Activated T-helper 17 cell treated with anti-CD3 and anti-CD28 coated beads, Interleukin-2, amount 50 U/mL, for 72 hours (primary cell): ENCODE data around the gene METAP1. TPM values are rescaled to one million over a fixed set of nuclear protein-coding genes. Genes with fewer than 3 reads are reported as not detected.

Experiments
- total RNA-seq, 2 donors: library from RNA; stranded (reverse); gene quantifications; one replicate each; pipeline ENCODE4 v1.2.3, GENCODE V29; 2022

METAP1 gene
- total RNA-seq, 2 donors from 2014 or later = 59.6 to 64.1 TPM

Other genes with a start within 250 kb of the METAP1 start
- gene EIF4E, start 66.6 kb upstream of the METAP1 start, total RNA-seq = 100 to 1,000 TPM in 1 of 2 donors, 10 to 100 TPM in 1; 75.0 to 125 TPM
- gene ADH5, start 93.1 kb downstream of the METAP1 start, total RNA-seq = 100 to 1,000 TPM in 1 of 2 donors, 10 to 100 TPM in 1; 96.4 to 114 TPM
- gene ADH4, start 148.6 kb downstream of the METAP1 start, total RNA-seq = not detected
- not detected for gene ADH6, start 223.5 kb downstream of the METAP1 start, total RNA-seq